GM19324 (cell line): Measurements from ENCODE around the gene CERS6.

Experiments used
- ATAC-seq: cut with Tn5 transposase; IDR thresholded peaks from one replicate; pipeline ENCODE4 v1.9.1; 2021; ENCODE audit warnings: mild to moderate bottlenecking, moderate library complexity; ENCODE audit not compliant: unreplicated experiment, low FRiP score

Gene CERS6

DNA sequence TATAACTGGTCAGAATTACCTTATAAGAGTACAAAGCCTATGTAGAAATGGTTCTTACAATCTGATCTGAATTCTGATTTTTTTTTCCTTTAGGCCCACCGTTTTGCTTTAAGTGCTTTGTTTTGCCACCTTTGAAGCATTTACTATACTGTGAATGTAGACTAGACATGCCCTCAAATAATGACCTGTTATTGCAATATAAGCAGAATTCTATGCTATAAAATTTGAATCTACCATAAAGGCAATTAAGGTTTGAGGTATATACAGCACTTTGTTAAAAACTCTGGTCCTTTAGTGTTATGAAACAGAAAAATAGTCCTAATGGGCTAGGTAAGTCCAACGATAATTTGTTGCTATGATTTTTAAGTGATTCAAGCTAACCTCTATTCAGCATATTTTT is 259.8 kb downstream of the CERS6 start:
- ATAC-seq, result no peak

DNA sequence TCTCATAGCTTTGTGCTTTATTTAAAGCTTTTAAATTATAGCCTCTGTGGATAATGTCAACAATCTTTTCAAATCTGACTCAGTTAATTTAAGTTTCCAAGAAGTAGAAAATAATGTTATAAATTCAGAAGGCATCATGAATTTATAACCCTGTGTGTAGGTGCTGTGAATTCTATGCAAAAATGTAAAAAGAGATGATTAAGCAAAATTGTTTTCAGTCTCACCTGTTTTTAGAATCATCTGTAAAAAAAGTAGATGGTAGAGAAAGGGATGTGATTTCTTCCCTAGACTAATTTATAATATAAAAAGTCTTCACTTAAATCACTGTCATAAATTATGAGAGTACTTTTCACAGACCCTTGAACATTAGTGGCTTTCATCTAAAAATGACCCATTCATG is 260.8 kb downstream of the CERS6 start:
- no peak for ATAC-seq

- no peak for ATAC-seq
These were observed 261.9 kb downstream of the CERS6 start for GRCh38 chr2:168717790-168718502.

GRCh38 chr2:168718622-168719021 is 262.6 kb downstream of the CERS6 start:
- ATAC-seq, result no peak

- ATAC-seq, result no peak
These were observed 263.4 kb downstream of the CERS6 start for GRCh38 chr2:168719446-168719845.

- ATAC-seq, result no peak
These were observed 266.5 kb downstream of the CERS6 start for GRCh38 chr2:168722592-168722991.

DNA sequence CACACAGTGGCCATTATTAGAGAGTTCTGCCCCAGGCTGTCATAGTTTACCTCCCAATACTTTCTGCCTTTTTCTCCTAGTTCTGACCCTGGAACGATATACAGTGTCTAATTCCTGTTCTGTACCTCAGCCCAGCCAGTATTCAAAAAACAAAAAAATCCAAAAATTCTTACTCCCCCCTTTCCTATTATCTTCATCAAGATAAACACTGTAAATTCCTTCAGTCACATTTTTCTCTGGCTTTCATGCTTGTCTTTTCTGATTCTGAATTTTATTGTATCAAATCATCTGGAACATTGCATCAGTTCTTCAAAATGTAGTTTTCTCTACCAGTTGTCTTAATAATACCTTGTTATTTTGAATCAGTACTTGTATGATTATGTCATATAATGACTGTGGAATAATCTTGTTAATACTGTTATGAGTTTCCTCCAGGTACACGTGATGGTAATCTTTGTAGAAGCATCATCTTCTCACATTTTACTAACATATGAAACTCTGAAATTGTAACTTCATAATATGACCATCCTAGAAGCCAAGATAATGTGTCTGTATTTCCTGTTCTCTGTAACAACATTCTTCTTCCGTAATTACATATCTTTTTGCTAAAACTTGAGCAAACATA is 267.3 kb downstream of the CERS6 start:
- ATAC-seq, result no peak

DNA sequence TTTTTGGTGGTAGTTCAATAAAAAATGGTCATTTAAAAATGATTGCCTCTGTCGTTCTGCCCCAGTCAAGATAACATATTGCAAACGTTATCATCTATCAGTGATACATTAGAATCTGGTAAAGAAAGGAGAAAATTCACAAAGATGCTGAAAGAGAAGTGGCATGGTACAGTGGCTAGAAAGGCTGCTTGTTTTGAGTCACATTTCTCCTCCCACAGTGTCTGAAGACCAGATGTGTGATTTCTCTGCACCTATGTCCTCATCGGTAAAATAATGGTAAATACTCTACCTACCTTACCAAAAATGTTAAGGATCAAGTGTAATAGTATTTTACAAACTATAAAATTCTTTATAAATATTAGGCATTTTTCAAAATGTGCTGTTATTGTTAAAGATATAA is 270.3 kb downstream of the CERS6 start:
- no peak for ATAC-seq

GRCh38 chr2:168727904-168728470 is 271.9 kb downstream of the CERS6 start:
- ATAC-seq, result no peak

DNA sequence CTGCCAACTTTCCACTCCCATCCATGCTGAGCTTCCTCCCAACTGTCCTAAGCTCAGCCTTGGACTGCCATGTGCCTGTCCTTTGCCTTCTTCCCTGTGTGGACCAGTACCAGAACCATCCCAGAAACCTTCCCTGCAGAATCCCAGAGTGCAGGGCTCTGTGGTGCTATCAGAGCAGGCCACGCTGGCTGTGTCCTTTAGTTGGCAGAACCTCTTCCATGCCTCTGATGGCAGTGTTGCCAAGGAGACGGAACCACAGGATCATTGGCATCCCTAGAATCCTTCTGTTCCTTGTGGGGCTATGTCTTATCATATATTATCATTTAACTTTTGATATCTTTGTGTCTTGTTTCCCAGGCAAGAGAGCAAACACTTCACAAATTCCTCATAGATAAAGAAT is 273.4 kb downstream of the CERS6 start:
- no peak for ATAC-seq

- ATAC-seq, result no peak
These were observed 274.3 kb downstream of the CERS6 start for GRCh38 chr2:168730344-168730743.

DNA sequence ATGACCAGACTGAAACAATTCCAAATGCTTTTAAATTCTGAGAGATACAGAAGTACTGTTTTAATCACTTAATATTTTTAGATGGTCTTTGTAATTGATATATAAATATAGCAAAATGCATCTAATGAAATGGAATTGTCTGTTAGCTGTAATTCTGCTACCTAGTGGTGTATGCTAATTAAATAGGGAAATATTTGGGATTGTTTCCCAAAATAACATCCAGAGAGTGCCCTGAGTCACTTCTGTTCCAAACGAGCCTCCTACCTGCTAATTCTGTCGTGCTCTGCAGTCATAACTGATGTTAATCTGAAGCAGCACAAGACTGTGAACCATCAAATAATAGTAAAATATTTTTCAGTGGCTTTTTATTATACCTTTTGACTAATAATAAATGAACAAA is 274.9 kb downstream of the CERS6 start:
- no peak for ATAC-seq

DNA sequence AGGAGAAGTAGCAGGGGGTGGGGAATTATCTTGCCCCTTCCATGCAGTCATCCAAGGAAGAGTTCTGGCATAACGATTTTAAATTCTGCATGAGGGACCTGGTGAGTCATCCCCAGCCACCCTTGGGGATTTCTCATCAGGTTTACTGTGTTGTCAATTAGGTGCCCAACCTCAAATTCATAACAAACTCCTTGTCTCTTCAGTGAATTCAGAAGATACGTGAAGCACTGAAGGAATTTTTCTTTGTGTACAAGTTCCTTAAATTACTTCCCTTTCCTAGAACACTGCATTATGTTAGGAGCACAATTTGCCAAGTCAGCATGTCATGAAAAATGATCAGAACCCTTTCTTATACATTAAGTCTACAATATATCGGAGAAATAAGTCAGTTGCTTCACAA is 275.5 kb downstream of the CERS6 start:
- no peak for ATAC-seq

DNA sequence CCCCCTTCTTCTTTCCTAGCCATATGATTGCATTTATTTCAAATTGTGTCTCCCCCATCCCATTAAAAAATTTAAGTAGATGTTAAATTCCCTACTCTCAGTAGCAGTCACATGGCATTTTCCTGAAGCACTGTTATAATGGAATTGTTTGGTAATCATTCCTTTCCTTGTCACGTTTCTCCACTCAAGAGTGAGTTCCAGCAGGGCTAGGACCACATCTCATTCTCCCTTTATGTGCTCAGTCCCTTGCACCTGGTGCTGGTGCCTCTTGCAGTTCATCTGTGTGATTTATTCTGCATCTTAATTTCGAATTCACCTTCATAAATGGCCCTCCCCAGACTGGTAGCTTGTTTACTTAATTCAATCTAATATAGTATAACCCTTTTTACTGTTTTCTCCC is 276.0 kb downstream of the CERS6 start:
- no peak for ATAC-seq

GRCh38 chr2:168732506-168732905 is 276.4 kb downstream of the CERS6 start:
- no peak for ATAC-seq

- ATAC-seq, result no peak
These were observed 278.2 kb downstream of the CERS6 start for GRCh38 chr2:168734199-168734760.

GRCh38 chr2:168736649-168737445 is 280.8 kb downstream of the CERS6 start:
- no peak for ATAC-seq

- no peak for ATAC-seq
These were observed 282.0 kb downstream of the CERS6 start for GRCh38 chr2:168738062-168738461.

DNA sequence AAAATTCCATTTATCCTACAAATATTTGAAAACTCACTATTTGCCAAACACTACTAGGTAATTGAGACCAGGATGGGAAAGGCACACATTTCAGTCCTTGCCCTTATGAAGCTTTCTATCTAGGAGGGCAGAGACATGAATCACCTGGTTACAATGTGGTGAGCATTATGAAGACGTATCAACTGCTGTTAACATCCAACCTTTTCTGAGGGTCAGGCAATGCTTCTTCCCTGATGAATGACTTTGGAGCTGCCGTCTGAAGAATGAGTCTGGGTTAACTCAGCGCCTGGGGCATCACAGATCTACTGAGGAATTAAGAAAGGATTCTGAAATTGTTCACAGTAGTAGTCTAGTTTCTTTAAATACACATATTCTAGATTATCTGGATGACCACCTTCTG is 284.3 kb downstream of the CERS6 start:
- no peak for ATAC-seq

DNA sequence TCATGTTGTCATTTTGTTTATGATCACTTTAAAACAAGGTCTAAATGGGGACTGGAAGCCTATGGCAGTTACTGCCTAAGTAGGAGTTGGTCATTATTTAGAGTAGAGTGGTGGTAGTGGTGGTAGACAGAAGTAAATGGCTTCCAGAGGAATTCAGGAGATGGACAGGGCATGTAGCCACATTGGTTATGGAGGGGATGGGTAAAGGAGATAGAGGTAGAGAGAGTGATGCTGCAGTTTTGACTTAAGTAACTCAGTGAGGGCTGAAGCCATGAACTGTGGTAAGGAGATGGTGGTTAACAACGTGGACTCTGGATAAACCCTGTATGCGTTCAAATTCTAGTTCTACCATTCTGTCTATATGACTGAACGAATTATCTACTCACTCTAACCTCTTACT is 284.7 kb downstream of the CERS6 start:
- ATAC-seq, result no peak
